Pancreas (tissue), 10 donors: ENCODE measurements around the gene DONSON. TPM values are rescaled to one million over a fixed set of nuclear protein-coding genes. Genes with fewer than 3 reads are reported as not detected.
"Not testable (repeated sequence)": the region's sequence is repeated elsewhere in the genome, so short reads cannot be mapped to it uniquely, and the experiment has no call there.

Experiments
- ATAC-seq, 4 donors: fragments of 200-7000 bp; cut with Tn5 transposase; one replicate each; pipeline versions ENCODE4 v1.8.0 to v1.9.1; 2020; ENCODE audit warnings: mild to moderate bottlenecking in 4 of 4, moderate library complexity in 4 of 4
- DNase-seq, 6 donors: peaks; one replicate each; pipeline ENCODE4 v3.0.0-alpha.2; 2020
- FAIRE-seq: peaks from 2 replicates; lab custom pipeline; 2012; peaks lifted over from hg19 to GRCh38; lab: Jason Lieb, UNC
- H3K27ac ChIP-seq, 4 donors: fragments of 200-600 bp; sonication (generic); 1 replicate in 3 of 4; 2 replicates in 1 of 4; pipeline versions ENCODE4 v1.5.0 to v1.8.0; 2020
- H3K27me3 ChIP-seq, 4 donors: fragments of 200-600 bp; one replicate each; pipeline ENCODE4 v1.8.0; 2021
- H3K36me3 ChIP-seq, 3 donors: fragments of 200-600 bp; sonication (generic) in 1 of 3; one replicate each; pipeline versions ENCODE4 v1.5.0 to v1.8.0; 2020 to 2021
- H3K4me1 ChIP-seq, 3 donors: fragments of 200-600 bp; one replicate each; pipeline ENCODE4 v1.8.0; 2021
- H3K4me3 ChIP-seq, 4 donors: fragments of 200-600 bp; sonication (generic) in 2 of 4; one replicate each; pipeline versions ENCODE4 v1.5.0 to v1.8.0; 2020 to 2021
- H3K9me3 ChIP-seq, 4 donors: fragments of 200-600 bp; one replicate each; pipeline ENCODE4 v1.8.0; 2021
- WGBS, 2 donors: extraction: QIAGEN DNeasy Blood & Tissue Kit; methylation state at CpG; one replicate each; pipeline ENCODE4 v1.1.7; 2013; 5-methylcytosine and 5-hydroxymethylcytosine counted together
- intact Hi-C, 3 donors: fragments of 100-400 bp; cut with DNase I; formaldehyde crosslinking; loops; one replicate each; pipeline versions ENCODE4 v1.11.1 to v1.14.2; 2022
- polyA plus RNA-seq, 2 donors: library from polyadenylated mRNA; stranded (reverse); fragments of 200-250 nt; gene quantifications; one replicate each; pipeline ENCODE4 v1.2.3, GENCODE V29; 2013
- total RNA-seq, 6 donors: library from RNA; stranded (reverse); fragmentation: NEBNext Ultra II Directional in 4 of 6; extraction: Animal tissue kit (Norgen Biotek cat#: 25700) in 4 of 6; gene quantifications; one replicate each; pipeline versions ENCODE4 v1.2.1 to v1.2.4, GENCODE V29; 2021 to 2023
- TF ChIP-seq, protein P1 (sequence below), 4 donors: fragments of 200-600 bp; sonication (generic) in 3 of 4; IDR thresholded peaks; one replicate each; pipeline versions ENCODE4 v1.5.0 to v1.8.0; 2021; ENCODE audit warnings: antibody characterized with exemption in 4 of 4
- donor health status: healthy with polysubstance abuse.
- donor health status: DM: no; HTN: no; CAD: no; lungs with moderate emphysema.
- donor health status: DM: no; HTN: no; CAD: no.
- donor health status: control.
- donor health status: control.
- donor health status: Bipolar disorder and iron deficiency.
- donor health status: DM: yes; HTN: yes; CAD: no.
- donor health status: DM: no; HTN: no; CAD: no.
- donor health status: DM: no; HTN: no; CAD: no.
- donor health status: DM: yes; HTN: yes; CAD: no.

DONSON gene
- total and polyA plus RNA-seq, 8 donors: 2.4 to 11.1 (median 3.5) TPM

DNA sequence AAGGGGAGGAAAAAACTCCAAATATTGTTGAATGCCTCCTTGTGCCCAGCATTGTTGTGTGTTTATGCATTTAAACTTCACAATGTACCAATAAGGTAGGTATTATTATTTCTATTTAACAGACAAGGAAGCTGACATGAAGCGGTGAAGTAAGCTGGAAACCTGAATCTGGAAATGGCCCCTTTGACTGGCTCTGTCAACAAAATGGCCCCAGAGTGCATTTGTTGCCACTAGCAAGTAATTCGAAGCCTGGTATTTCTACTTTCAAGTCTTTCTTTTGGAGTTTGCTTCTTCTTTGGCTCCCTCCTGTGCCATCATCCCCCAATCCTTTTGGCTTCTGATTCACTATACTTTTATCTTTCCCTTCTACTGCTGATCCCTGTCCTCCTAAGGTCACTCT lies 29.9 kb upstream of the DONSON start:
- Histone ChIP-seq H3K9me3 (no peaks in the 10 kb centered on the region), H3K27me3 (no peaks in the 10 kb centered on the region), H3K4me3 (no peak overlapping the region), H3K4me1 (no peaks in the 10 kb centered on the region), H3K27ac (no peak overlapping the region), H3K36me3 (peaks cover 0 to 8% (median 0%) of the 10 kb centered on the region in 3 donors)
- FAIRE-seq (no peak), DNase-seq (no peak), ATAC-seq (no peak)
- intact Hi-C loops: no loop called here
- WGBS, 2 donors: 93 to 97% methylated on average over 2 of the region's 2 CpGs
- TF ChIP-seq, protein P1, sequence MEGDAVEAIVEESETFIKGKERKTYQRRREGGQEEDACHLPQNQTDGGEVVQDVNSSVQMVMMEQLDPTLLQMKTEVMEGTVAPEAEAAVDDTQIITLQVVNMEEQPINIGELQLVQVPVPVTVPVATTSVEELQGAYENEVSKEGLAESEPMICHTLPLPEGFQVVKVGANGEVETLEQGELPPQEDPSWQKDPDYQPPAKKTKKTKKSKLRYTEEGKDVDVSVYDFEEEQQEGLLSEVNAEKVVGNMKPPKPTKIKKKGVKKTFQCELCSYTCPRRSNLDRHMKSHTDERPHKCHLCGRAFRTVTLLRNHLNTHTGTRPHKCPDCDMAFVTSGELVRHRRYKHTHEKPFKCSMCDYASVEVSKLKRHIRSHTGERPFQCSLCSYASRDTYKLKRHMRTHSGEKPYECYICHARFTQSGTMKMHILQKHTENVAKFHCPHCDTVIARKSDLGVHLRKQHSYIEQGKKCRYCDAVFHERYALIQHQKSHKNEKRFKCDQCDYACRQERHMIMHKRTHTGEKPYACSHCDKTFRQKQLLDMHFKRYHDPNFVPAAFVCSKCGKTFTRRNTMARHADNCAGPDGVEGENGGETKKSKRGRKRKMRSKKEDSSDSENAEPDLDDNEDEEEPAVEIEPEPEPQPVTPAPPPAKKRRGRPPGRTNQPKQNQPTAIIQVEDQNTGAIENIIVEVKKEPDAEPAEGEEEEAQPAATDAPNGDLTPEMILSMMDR (IDR thresholded peaks at IDR 0.05): no peak

DNA sequence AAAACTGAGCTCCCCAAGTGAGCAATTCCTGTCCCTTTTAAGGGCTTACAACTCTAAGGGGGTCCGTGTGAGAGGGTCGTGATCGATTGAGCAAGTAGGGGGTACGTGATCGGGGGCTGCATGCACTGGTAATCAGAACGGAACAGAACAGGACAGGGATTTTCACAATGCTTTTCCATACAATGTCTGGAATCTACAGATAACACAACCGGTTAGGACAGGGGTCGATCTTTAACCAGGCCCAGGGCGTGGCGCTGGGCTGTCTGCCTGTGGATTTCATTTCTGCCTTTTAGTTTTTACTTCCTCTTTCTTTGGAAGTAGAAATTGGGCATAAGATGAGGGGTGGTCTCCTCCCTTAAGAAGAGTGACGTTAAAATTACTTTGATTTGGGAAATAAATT lies 29.1 kb upstream of the DONSON start:
- H3K4me3 ChIP-seq, H3K36me3 ChIP-seq, DNase-seq, H3K27ac ChIP-seq, H3K9me3 ChIP-seq, H3K27me3 ChIP-seq, ATAC-seq, FAIRE-seq, H3K4me1 ChIP-seq, intact Hi-C loops: not testable (repeated sequence)
- 78 to 87% methylated on average over 11 of the region's 11 CpGs for WGBS, 2 donors

DNA sequence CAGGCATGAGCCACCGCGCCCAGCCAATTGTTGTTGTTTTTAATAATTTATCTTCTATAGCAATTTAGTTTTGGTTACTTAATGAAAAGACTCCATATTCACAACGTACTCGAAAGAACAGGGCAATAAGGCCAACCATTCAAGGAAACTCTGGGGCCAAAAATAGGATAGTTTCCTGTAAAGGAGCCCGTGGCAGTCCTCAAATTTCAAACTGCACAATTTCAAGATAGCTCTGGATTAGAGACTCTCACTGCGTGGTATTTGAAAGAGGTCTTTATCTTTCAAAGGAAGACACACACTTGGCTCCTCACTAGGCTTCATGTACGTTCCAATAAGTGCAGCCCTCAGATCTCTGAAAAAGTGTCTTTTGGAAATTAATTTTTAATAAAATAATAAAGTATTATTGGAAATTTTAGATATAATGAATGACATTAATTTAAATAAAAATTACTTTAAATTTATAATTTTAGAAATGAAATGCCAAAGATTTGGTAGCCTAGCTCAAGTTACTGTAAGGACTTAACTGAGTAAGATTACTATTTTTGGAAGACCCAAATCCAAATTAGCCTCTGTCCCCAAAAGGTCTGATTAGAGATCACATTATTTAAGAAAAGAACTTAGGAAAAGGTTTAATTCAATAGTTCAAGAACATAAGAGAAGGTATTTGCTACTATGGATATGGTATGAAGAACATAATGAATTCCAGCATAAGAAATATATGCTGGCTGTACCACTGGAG lies 22.7 kb upstream of the DONSON start:
- Histone ChIP-seq H3K27me3 (no peaks in the 10 kb centered on the region), H3K4me3 (no peak overlapping the region), H3K36me3 (peaks cover 0 to 10% (median 8%) of the 10 kb centered on the region in 3 donors), H3K9me3 (no peaks in the 10 kb centered on the region), H3K27ac (no peak overlapping the region), H3K4me1 (no peaks in the 10 kb centered on the region)
- TF ChIP-seq, protein P1 (IDR thresholded peaks at IDR 0.05): no peak
- intact Hi-C loops: no loop called here
- WGBS, 2 donors: 93 to 94% methylated on average over 7 of the region's 7 CpGs
- no peak for FAIRE-seq
- no peak for ATAC-seq
- no peak for DNase-seq

DNA sequence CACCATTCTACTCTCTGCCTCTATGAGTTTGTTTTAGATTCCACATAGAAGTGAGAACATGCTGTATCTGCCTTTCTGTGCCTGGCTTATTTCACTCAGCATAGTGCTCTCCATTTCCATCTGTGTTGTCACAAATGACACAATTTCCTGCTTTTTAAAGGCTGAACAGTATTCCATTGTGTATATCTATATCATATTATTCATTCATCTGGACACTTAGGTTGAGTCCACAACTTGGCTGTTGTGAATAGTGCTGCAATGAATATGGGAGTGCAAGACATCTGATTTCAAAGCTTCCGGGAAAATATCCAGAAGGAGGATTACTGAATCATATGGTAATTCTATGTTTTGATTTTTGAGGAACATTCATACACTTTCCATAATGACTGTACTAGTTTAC lies 20.1 kb upstream of the DONSON start:
- DNase-seq: no peak
- ATAC-seq: no peak
- Histone ChIP-seq H3K4me1 (no peaks in the 10 kb centered on the region), H3K27ac (no peak overlapping the region), H3K9me3 (no peaks in the 10 kb centered on the region), H3K4me3 (no peak overlapping the region), H3K36me3 (peaks cover 0 to 10% (median 8%) of the 10 kb centered on the region in 3 donors), H3K27me3 (no peaks in the 10 kb centered on the region)
- 75 to 77% methylated on average over 1 of the region's 1 CpG for WGBS, 2 donors
- TF ChIP-seq, protein P1 (IDR thresholded peaks at IDR 0.05): no peak
- intact Hi-C loops: no loop called here
- FAIRE-seq: no peak

DNA sequence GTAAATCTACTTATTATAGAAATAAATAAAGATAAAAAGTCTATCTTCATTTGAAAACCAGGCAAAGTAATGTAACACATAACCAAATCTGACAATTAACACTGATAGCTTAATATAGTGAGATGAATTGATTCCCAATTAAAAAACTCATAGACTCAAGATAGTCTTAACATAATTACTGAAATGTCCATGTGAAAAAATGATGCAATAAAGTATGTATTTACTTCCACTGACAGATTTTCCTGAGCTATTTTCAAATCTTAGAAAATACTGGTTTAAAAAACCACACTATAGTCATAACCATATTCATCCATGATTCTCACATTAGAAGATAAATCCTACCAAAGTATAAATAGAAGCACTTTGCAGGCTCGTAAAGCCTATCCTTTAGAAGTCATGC lies 9.6 kb upstream of the DONSON start:
- intact Hi-C loops: no loop called here
- DNase-seq: no peak
- peaks cover 0 to 38% (median 7%) of the 10 kb centered on the region in 3 donors for H3K36me3 ChIP-seq
- H3K4me1 ChIP-seq: no peaks in the 10 kb centered on the region
- no peaks in the 10 kb centered on the region for H3K27me3 ChIP-seq
- no peak overlapping the region for H3K4me3 ChIP-seq
- no peaks in the 10 kb centered on the region for H3K9me3 ChIP-seq
- no peak for FAIRE-seq
- ATAC-seq: no peak
- 81 to 98% methylated on average over 1 of the region's 1 CpG for WGBS, 2 donors
- TF ChIP-seq, protein P1 (IDR thresholded peaks at IDR 0.05): no peak
- no peak overlapping the region for H3K27ac ChIP-seq
